T-cell (primary cell): ENCODE data around the gene BCO2. TPM values are rescaled to one million over a fixed set of nuclear protein-coding genes. Genes with fewer than 3 reads are reported as not detected.
A peak's percentile ranks its signal among the peaks of the same experiment; 100 is the strongest.

Experiments
- ATAC-seq, 4 experiments: fragments of 200-7000 bp in 3 of 4; fragments of 150-1000 bp in 1 of 4; cut with Tn5 transposase; replicated peaks in 1 of 4; 1 replicate in 3 of 4; 2 replicates in 1 of 4; pipeline ENCODE4 v1.10.0; 2021; ENCODE audit warnings: moderate library complexity in 3 of 4, mild to moderate bottlenecking in 2 of 4, moderate number of reproducible peaks in 1 of 4
- CTCF ChIA-PET, 2 donors: fragments of 300-600 bp; sonication (Branson Sonifier 250); formaldehyde crosslinking; loops; one replicate each; lab custom pipeline; 2022; ENCODE audit warnings: antibody characterized with exemption in 2 of 2; lab: Charles Lee
- POLR2A ChIA-PET, 2 donors: fragments of 300-600 bp; sonication (Branson Sonifier 250); formaldehyde crosslinking; loops; one replicate each; lab custom pipeline; 2022; ENCODE audit warnings: antibody characterized with exemption in 2 of 2; lab: Charles Lee
- DNase-seq, 35 experiments: peaks; one replicate each; pipeline versions ENCODE4 v3.0.0 to v3.0.0-alpha.2; 2013 to 2023
- H3K27ac ChIP-seq: one replicate; pipeline ENCODE4 v1.5.1; 2013; ENCODE audit warnings: low read length
- H3K27me3 ChIP-seq, 2 experiments: replicated peaks in 1 of 2; 1 replicate in 1 of 2; 2 replicates in 1 of 2; pipeline versions ENCODE4 v1.6.1 to v1.7.0; 2013; ENCODE audit warnings: low read length in 1 of 2, mixed read lengths in 1 of 2; ENCODE audit not compliant: control insufficient read depth in 2 of 2, insufficient read depth in 2 of 2; ENCODE audit errors: extremely low read depth in 1 of 2
- H3K36me3 ChIP-seq, 2 donors: 1 replicate in 1 of 2; 2 replicates in 1 of 2; pipeline versions ENCODE4 v1.6.1 to v1.7.0; 2013; ENCODE audit warnings: low read length in 1 of 2; ENCODE audit not compliant: control insufficient read depth in 2 of 2, insufficient read depth in 1 of 2; ENCODE audit errors: extremely low read depth in 1 of 2
- H3K4me1 ChIP-seq, 2 experiments: 1 replicate in 1 of 2; 2 replicates in 1 of 2; pipeline versions ENCODE4 v1.6.1 to v1.7.0; 2013; ENCODE audit warnings: low read length in 2 of 2, mixed read lengths in 1 of 2; ENCODE audit not compliant: insufficient read depth in 2 of 2, control insufficient read depth in 1 of 2; ENCODE audit errors: extremely low read depth in 1 of 2
- H3K4me3 ChIP-seq, 2 donors: 1 replicate in 1 of 2; 2 replicates in 1 of 2; pipeline versions ENCODE4 v1.5.1 to v1.7.0; 2013; ENCODE audit warnings: mild to moderate bottlenecking in 2 of 2, low read length in 1 of 2, moderate library complexity in 1 of 2; ENCODE audit not compliant: control insufficient read depth in 1 of 2; ENCODE audit errors: extremely low read depth in 1 of 2
- H3K9me3 ChIP-seq: 2 replicates; pipeline ENCODE4 v1.7.0; 2013
- H3K27ac Mint-ChIP-seq, 2 donors: one replicate each; pipeline ENCODE4 v1.8.0; 2020 to 2021; ENCODE audit warnings: mild to moderate bottlenecking in 2 of 2, mixed read lengths in 2 of 2
- H3K27me3 Mint-ChIP-seq, 2 donors: one replicate each; pipeline ENCODE4 v1.8.0; 2021 to 2022; ENCODE audit warnings: mixed read lengths in 2 of 2
- H3K36me3 Mint-ChIP-seq: one replicate; pipeline ENCODE4 v1.8.0; 2021; ENCODE audit warnings: mixed read lengths
- H3K4me1 Mint-ChIP-seq, 3 donors: one replicate each; pipeline ENCODE4 v1.8.0; 2020 to 2022; ENCODE audit warnings: mixed read lengths in 3 of 3, mild to moderate bottlenecking in 1 of 3
- H3K4me3 Mint-ChIP-seq, 3 donors: one replicate each; pipeline ENCODE4 v1.8.0; 2020 to 2022; ENCODE audit warnings: mild to moderate bottlenecking in 3 of 3, mixed read lengths in 3 of 3, moderate library complexity in 3 of 3
- H3K9me3 Mint-ChIP-seq, 3 donors: one replicate each; pipeline ENCODE4 v1.8.0; 2020 to 2022; ENCODE audit warnings: mixed read lengths in 3 of 3
- WGBS: methylation state at CpG from one replicate; pipeline ENCODE4 v1.1.5; 2013; ENCODE audit warnings: missing lambda C conversion rate; ENCODE audit not compliant: insufficient coverage; 5-methylcytosine and 5-hydroxymethylcytosine counted together
- total RNA-seq, 35 experiments: library from RNA in 6 of 35; stranded (reverse) in 6 of 35; fragments of 120-200 nt in 1 of 35; gene quantifications; one replicate each; pipeline versions ENCODE4 v1.2.1 to v1.2.4 and lab custom pipeline; 2013 to 2026

The BCO2 gene
- total RNA-seq, 5 donors from 2014 or later (not counting 1 experiment from before 2014, with no cell fraction given), result 1.5 to 3.2 (median 1.8) TPM

GRCh38 chr11:112163875-112164685 lies 11.2 kb upstream of the BCO2 start, which contains the start of gene IL18:
TSS of gene IL18 (minus strand) at chr11:112164094. CDS start at chr11:112155053, 9,041 bp downstream.
- ATAC-seq (no peak), DNase-seq (no peak)
- H3K9me3 ChIP-seq, result no peaks in the 10 kb centered on the region
- peaks cover 0 to 7% of the 10 kb centered on the region in 2 experiments for H3K27me3 ChIP-seq
- Mint-ChIP-seq H3K27me3 (peaks cover 12 to 21% of the 10 kb centered on the region in 2 donors), H3K4me1 (peaks cover 0 to 4% (median 3%) of the 10 kb centered on the region in 3 donors), H3K27ac (no peak within 1 kb of the TSS), H3K9me3 (no peaks in the 10 kb centered on the region), H3K36me3 (peaks cover 4% of the 10 kb centered on the region), H3K4me3 (peak within 1 kb of the TSS in 2 of 3 donors; percentile 26 to 42)
- CTCF ChIA-PET, result no interaction called here
- no peak within 1 kb of the TSS for H3K4me3 ChIP-seq
- no peaks in the 10 kb centered on the region for H3K4me1 ChIP-seq
- H3K36me3 ChIP-seq, result peaks cover 0 to 2% of the 10 kb centered on the region in 2 donors
- POLR2A ChIA-PET, result no interaction called here
- no peak within 1 kb of the TSS for H3K27ac ChIP-seq
- WGBS, result 60% methylated on average over 6 of the region's 12 CpGs

- peaks cover 4% of the 10 kb centered on the region for H3K36me3 Mint-ChIP-seq
- DNase-seq, result no peak
- ATAC-seq, result no peak
- H3K27ac ChIP-seq, result no peak overlapping the region
- H3K4me1 Mint-ChIP-seq, result peaks cover 0 to 4% (median 3%) of the 10 kb centered on the region in 3 donors
- ChIA-PET CTCF (interaction anchor here in 1 of 2 donors (0.6 kb wide), 2 partner anchors 9 to 485 kb away, joined by 3 read pairs; no protein-coding TSS in a partner anchor), POLR2A (no interaction called here)
- no peak overlapping the region for H3K4me3 ChIP-seq
- no peaks in the 10 kb centered on the region for H3K9me3 Mint-ChIP-seq
- no peak overlapping the region for H3K27ac Mint-ChIP-seq
- no peaks in the 10 kb centered on the region for H3K4me1 ChIP-seq
- H3K27me3 Mint-ChIP-seq, result peaks cover 12 to 21% of the 10 kb centered on the region in 2 donors
- peaks cover 0 to 7% of the 10 kb centered on the region in 2 experiments for H3K27me3 ChIP-seq
- WGBS, result no CpG with 5 or more reads among the region's 3 CpGs
- no peaks in the 10 kb centered on the region for H3K9me3 ChIP-seq
- H3K4me3 Mint-ChIP-seq, result no peak overlapping the region
- no peaks in the 10 kb centered on the region for H3K36me3 ChIP-seq
Measured at GRCh38 chr11:112165049-112165448, 10.3 kb upstream of the BCO2 start.

GRCh38 chr11:112166562-112166961 lies 8.8 kb upstream of the BCO2 start:
- WGBS, result 67% methylated on average over 3 of the region's 8 CpGs
- Mint-ChIP-seq H3K4me1 (peaks cover 0 to 4% (median 3%) of the 10 kb centered on the region in 3 donors), H3K4me3 (no peak overlapping the region), H3K9me3 (no peaks in the 10 kb centered on the region), H3K36me3 (peaks cover 4% of the 10 kb centered on the region), H3K27ac (no peak overlapping the region), H3K27me3 (peaks cover 12 to 21% of the 10 kb centered on the region in 2 donors)
- H3K9me3 ChIP-seq, result no peaks in the 10 kb centered on the region
- H3K27ac ChIP-seq, result no peak overlapping the region
- no peaks in the 10 kb centered on the region for H3K36me3 ChIP-seq
- H3K27me3 ChIP-seq, result peaks cover 0 to 7% of the 10 kb centered on the region in 2 experiments
- ATAC-seq (no peak), DNase-seq (no peak)
- CTCF ChIA-PET, result no interaction called here
- no peaks in the 10 kb centered on the region for H3K4me1 ChIP-seq
- H3K4me3 ChIP-seq, result no peak overlapping the region
- POLR2A ChIA-PET, result interaction anchor here in 1 of 2 donors (0.7 kb wide), 1 partner anchor 701 kb away, joined by 3 read pairs; no protein-coding TSS in a partner anchor

- Mint-ChIP-seq H3K4me3 (no peak within 1 kb of the TSS), H3K9me3 (no peaks in the 10 kb centered on the region), H3K27me3 (peaks cover 12 to 18% of the 10 kb centered on the region in 2 donors), H3K27ac (no peak within 1 kb of the TSS), H3K4me1 (peaks cover 0 to 4% (median 3%) of the 10 kb centered on the region in 3 donors), H3K36me3 (peaks cover 4% of the 10 kb centered on the region)
- Histone ChIP-seq H3K36me3 (no peaks in the 10 kb centered on the region), H3K4me3 (no peak within 1 kb of the TSS), H3K9me3 (no peaks in the 10 kb centered on the region), H3K27ac (no peak within 1 kb of the TSS), H3K4me1 (no peaks in the 10 kb centered on the region), H3K27me3 (peaks cover 0 to 7% of the 10 kb centered on the region in 2 experiments)
- POLR2A ChIA-PET, result interaction anchor here in 1 of 2 donors (0.7 kb wide), 1 partner anchor 700 kb away, joined by 3 read pairs; no protein-coding TSS in a partner anchor
- DNase-seq, result no peak
- 92% methylated on average over 17 of the region's 25 CpGs for WGBS
- CTCF ChIA-PET, result no interaction called here
- ATAC-seq, result no peak
Measured at GRCh38 chr11:112167145-112167544, 8.2 kb upstream of the BCO2 start, which contains the start of gene TEX12. TSS of gene TEX12 (plus strand) at chr11:112167372. CDS start at chr11:112169269, 1,897 bp downstream.

- Mint-ChIP-seq H3K4me3 (no peak overlapping the region), H3K4me1 (peaks cover 9 to 14% (median 11%) of the 10 kb centered on the region in 3 donors), H3K27ac (no peak overlapping the region), H3K36me3 (no peaks in the 10 kb centered on the region), H3K9me3 (no peaks in the 10 kb centered on the region), H3K27me3 (peaks cover 12 to 21% of the 10 kb centered on the region in 2 donors)
- ATAC-seq, result no peak
- H3K9me3 ChIP-seq, result no peaks in the 10 kb centered on the region
- POLR2A ChIA-PET, result no interaction called here
- no peak overlapping the region for H3K27ac ChIP-seq
- no peaks in the 10 kb centered on the region for H3K36me3 ChIP-seq
- CTCF ChIA-PET, result interaction anchor here in 1 of 2 donors (0.6 kb wide), 1 partner anchor 26 kb away, joined by 4 read pairs; no protein-coding TSS in a partner anchor
- no peak overlapping the region for H3K4me3 ChIP-seq
- no CpG with 5 or more reads among the region's 2 CpGs for WGBS
- peaks cover 0 to 4% of the 10 kb centered on the region in 2 experiments for H3K4me1 ChIP-seq
- DNase-seq, result no peak
- peaks cover 0 to 6% of the 10 kb centered on the region in 2 experiments for H3K27me3 ChIP-seq
Measured at GRCh38 chr11:112172362-112172994, 2.8 kb upstream of the BCO2 start.

GRCh38 chr11:112173152-112173551 lies 2.2 kb upstream of the BCO2 start:
- no peak for DNase-seq
- H3K27me3 ChIP-seq, result peaks cover 0 to 4% of the 10 kb centered on the region in 2 experiments
- no peaks in the 10 kb centered on the region for H3K9me3 Mint-ChIP-seq
- peaks cover 12 to 19% of the 10 kb centered on the region in 2 donors for H3K27me3 Mint-ChIP-seq
- H3K4me1 Mint-ChIP-seq, result peaks cover 9 to 14% (median 11%) of the 10 kb centered on the region in 3 donors
- POLR2A ChIA-PET, result no interaction called here
- H3K36me3 ChIP-seq, result no peaks in the 10 kb centered on the region
- no peak overlapping the region for H3K27ac Mint-ChIP-seq
- H3K36me3 Mint-ChIP-seq, result no peaks in the 10 kb centered on the region
- CTCF ChIA-PET, result interaction anchor here (0.6 kb wide), 2 partner anchors 8 to 26 kb away, joined by 3 to 4 read pairs; no protein-coding TSS in a partner anchor
- no CpG with 5 or more reads among the region's 3 CpGs for whole genome bisulfite sequencing
- no peak overlapping the region for H3K27ac ChIP-seq
- H3K4me1 ChIP-seq, result peaks cover 0 to 4% of the 10 kb centered on the region in 2 experiments
- no peak overlapping the region for H3K4me3 Mint-ChIP-seq
- ATAC-seq, result no peak
- no peak overlapping the region for H3K4me3 ChIP-seq
- H3K9me3 ChIP-seq, result no peaks in the 10 kb centered on the region
